GM12878 (cell line): ENCODE data around the gene PMPCA. TPM values are rescaled to one million over a fixed set of nuclear protein-coding genes. Genes with fewer than 3 reads are reported as not detected.

Experiments
- ATAC-seq: fragments of 200-7000 bp; cut with Tn5 transposase; 3 replicates; pipeline ENCODE4 v1.9.1; 2020; ENCODE audit warnings: mild to moderate bottlenecking, moderate library complexity
- BruUV-seq: library from RNA; stranded (reverse); fragments of 400-500 nt; replicated peaks from 2 replicates; lab custom pipeline; 2021; lab: Mats Ljungman, UMichigan
- CTCF ChIA-PET: fragments of 300-600 bp; sonication (Branson Sonifier 250); formaldehyde crosslinking; extraction: SDS; loops from one replicate; lab custom pipeline; 2021; ENCODE audit warnings: inconsistent platforms; lab: Yijun Ruan, JAX
- POLR2A ChIA-PET: fragments of 350-600 bp; formaldehyde crosslinking; extraction: SDS; loops from one replicate; lab custom pipeline; 2021; ENCODE audit warnings: inconsistent platforms; lab: Charles Lee
- RAD21 ChIA-PET: fragments of 300-600 bp; sonication (Branson Sonifier 250); formaldehyde crosslinking; loops from one replicate; lab custom pipeline; 2023; ENCODE audit warnings: antibody characterized with exemption; ENCODE audit not compliant: unreplicated experiment; lab: Charles Lee
- SMC1A ChIA-PET: fragments of 300-600 bp; sonication (Branson Sonifier 250); formaldehyde crosslinking; loops from one replicate; lab custom pipeline; 2023; ENCODE audit not compliant: unreplicated experiment, uncharacterized antibody; lab: Charles Lee
- DNase-seq: peaks from one replicate; pipeline ENCODE4 v3.0.0-alpha.2; 2011; ENCODE audit warnings: low read depth, low spot score
- FAIRE-seq: peaks from 3 replicates; lab custom pipeline; 2011; peaks lifted over from hg19 to GRCh38; lab: Jason Lieb, UNC
- H2AFZ ChIP-seq: 2 replicates; pipeline ENCODE4 v1.6.0; 2011; ENCODE audit warnings: low read depth, low read length, control low read depth; ENCODE audit not compliant: control insufficient read depth
- H3K27ac ChIP-seq: 2 replicates; pipeline ENCODE4 v1.5.1; 2011; ENCODE audit warnings: control low read depth; ENCODE audit not compliant: control insufficient read depth, insufficient read depth
- H3K27me3 ChIP-seq, 2 experiments: replicated peaks in 1 of 2; 2 replicates each; pipeline versions ENCODE4 v1.6.0 to v1.6.1; 2011; ENCODE audit warnings: low read length in 1 of 2; ENCODE audit not compliant: control insufficient read depth in 2 of 2, insufficient read depth in 2 of 2
- H3K36me3 ChIP-seq, 2 experiments: 2 replicates each; pipeline ENCODE4 v1.5.1; 2011; ENCODE audit warnings: low read length in 1 of 2; ENCODE audit not compliant: control insufficient read depth in 2 of 2, insufficient read depth in 2 of 2
- H3K4me1 ChIP-seq: 2 replicates; pipeline ENCODE4 v1.6.1; 2011; ENCODE audit warnings: mild to moderate bottlenecking, low read length, moderate library complexity, mixed read lengths; ENCODE audit not compliant: control insufficient read depth, insufficient read depth
- H3K4me2 ChIP-seq: 2 replicates; pipeline ENCODE4 v1.6.0; 2011; ENCODE audit warnings: control low read depth; ENCODE audit not compliant: control insufficient read depth, insufficient read depth
- H3K4me3 ChIP-seq: fragments of 200-600 bp; sonication (generic); 2 replicates; pipeline ENCODE4 v1.5.1; 2016
- H3K79me2 ChIP-seq: 2 replicates; pipeline ENCODE4 v1.6.0; 2011; ENCODE audit warnings: low read length; ENCODE audit not compliant: control insufficient read depth, insufficient read depth
- H3K9ac ChIP-seq: 2 replicates; pipeline ENCODE4 v1.8.0; 2011; ENCODE audit warnings: low read length, control low read depth, mixed read lengths; ENCODE audit not compliant: control insufficient read depth, insufficient read depth
- H3K9me3 ChIP-seq: replicated peaks from 3 replicates; pipeline ENCODE4 v1.5.1; 2011; ENCODE audit warnings: mild to moderate bottlenecking, low read length; ENCODE audit not compliant: control insufficient read depth, insufficient read depth
- H4K20me1 ChIP-seq: 2 replicates; pipeline ENCODE4 v1.6.0; 2011; ENCODE audit not compliant: control insufficient read depth, insufficient read depth
- CEBPB ChIP-seq, 2 experiments: fragments of 150-350 bp in 1 of 2; IDR thresholded peaks; 2 replicates each; pipeline ENCODE4 v1.6.1; 2012 to 2014; ENCODE audit warnings: low read depth in 2 of 2, low read length in 2 of 2, borderline replicate concordance in 1 of 2, inconsistent platforms in 1 of 2
- CHD4 ChIP-seq: fragments of 200-600 bp; sonication (generic); IDR thresholded peaks from 2 replicates; pipeline ENCODE4 v1.6.1; 2016; ENCODE audit warnings: mild to moderate bottlenecking
- E4F1 ChIP-seq: fragments of 450-650 bp; IDR thresholded peaks from 2 replicates; pipeline ENCODE4 v1.6.1; 2018; ENCODE audit warnings: borderline replicate concordance, mild to moderate bottlenecking; ENCODE audit not compliant: partially characterized antibody
- PAX5 ChIP-seq: IDR thresholded peaks from 2 replicates; pipeline ENCODE4 v1.6.1; 2011; ENCODE audit warnings: low read depth, low read length, borderline replicate concordance
- SIN3A ChIP-seq: IDR thresholded peaks from 2 replicates; pipeline ENCODE4 v1.6.1; 2012; ENCODE audit warnings: low read depth, low read length, improper control_type of control experiment
- SMAD5 ChIP-seq: IDR thresholded peaks from 2 replicates; pipeline ENCODE4 v1.6.1; 2016; ENCODE audit warnings: antibody characterized with exemption, low read depth
- USF2 ChIP-seq: IDR thresholded peaks from 2 replicates; pipeline ENCODE4 v1.6.1; 2011; ENCODE audit warnings: low read depth, low read length, improper control_type of control experiment, borderline replicate concordance
- YY1 ChIP-seq: IDR thresholded peaks from 2 replicates; pipeline ENCODE4 v1.6.1; 2011; ENCODE audit warnings: low read depth, mild to moderate bottlenecking, low read length
- ZNF217 ChIP-seq: fragments of 450-650 bp; IDR thresholded peaks from 2 replicates; pipeline ENCODE4 v1.6.1; 2017; ENCODE audit warnings: antibody characterized with exemption, mild to moderate bottlenecking
- ZNF24 ChIP-seq: fragments of 450-650 bp; IDR thresholded peaks from 2 replicates; pipeline ENCODE4 v1.6.1; 2017; ENCODE audit warnings: antibody characterized with exemption, mild to moderate bottlenecking
- ZZZ3 ChIP-seq: IDR thresholded peaks from 2 replicates; pipeline ENCODE4 v1.6.1; 2011; ENCODE audit warnings: low read depth; ENCODE audit not compliant: control insufficient read depth, insufficient read length
- WGBS: methylation state at CpG from one replicate; pipeline ENCODE4 v1.1.6; 2016; ENCODE audit warnings: low lambda C conversion rate; ENCODE audit not compliant: insufficient replicate concordance, insufficient coverage; ENCODE audit errors: missing lambda C conversion rate; 5-methylcytosine and 5-hydroxymethylcytosine counted together
- in situ Hi-C: fragments of 300-500 bp; cut with MboI; formaldehyde crosslinking; loops from 9 replicates; pipeline ENCODE4 v1.14.3; 2018; ENCODE audit warnings: mixed read lengths
- intact Hi-C: fragments of 100-400 bp; cut with micrococcal nuclease; formaldehyde crosslinking; loops from one replicate; pipeline ENCODE4 v1.14.2; 2022; ENCODE audit not compliant: unreplicated experiment
- polyA plus RNA-seq, 11 experiments: library from polyadenylated mRNA; depleted of rRNA in 4 of 11; unstranded in 6 of 11; stranded (reverse) in 5 of 11; fragments of >200 nt; fragmentation: Nextera tagmentation in 4 of 11; fragmentation: Illumina TruSeq in 1 of 11; extraction: Ambion mirVana in 4 of 11; extraction: Trizol in 1 of 11; gene quantifications; 1 replicate in 1 of 11; 2 replicates in 10 of 11; pipeline versions ENCODE4 v1.2.1 to v1.2.3, GENCODE V29; 2011 to 2016; ENCODE audit warnings: inconsistent platforms in 2 of 11, missing spikeins in 2 of 11, low read depth in 1 of 11
- total RNA-seq, 4 experiments: library from RNA; depleted of rRNA in 3 of 4; stranded (reverse); fragments of >200 nt in 3 of 4; fragmentation: Illumina TruSeq in 1 of 4; extraction: Trizol in 1 of 4; gene quantifications; 2 replicates each; pipeline versions ENCODE4 v1.2.1 to v1.2.3, GENCODE V29; 2013 to 2021
- TF ChIP-seq, protein P1 (sequence below): fragments of 450-650 bp; formaldehyde crosslinking; IDR thresholded peaks from 2 replicates; pipeline ENCODE4 v1.4.0; 2020; ENCODE audit warnings: mild to moderate bottlenecking, moderate library complexity
- TF ChIP-seq, protein P2 (sequence below): fragments of 450-650 bp; formaldehyde crosslinking; IDR thresholded peaks from 2 replicates; pipeline ENCODE4 v1.5.0; 2022; ENCODE audit warnings: mild to moderate bottlenecking, missing genetic modification characterization
- TF ChIP-seq, protein P3 (sequence below): IDR thresholded peaks from 2 replicates; pipeline ENCODE4 v1.6.1; 2011; ENCODE audit warnings: low read depth, mild to moderate bottlenecking, low read length, moderate library complexity, borderline replicate concordance; ENCODE audit errors: extremely low read depth

PMPCA gene
- total and polyA plus RNA-seq, 10 of the 15 experiments (the other 5 are each of a cell fraction or from before 2014, with no cell fraction given): 8.1 to 137 (median 75.7) TPM

GRCh38 chr9:136443687-136444086 lies 33.2 kb downstream of the PMPCA start:
- ChIA-PET SMC1A (no interaction called here), POLR2A (no interaction called here), CTCF (interaction anchor here (1.2 kb wide), 1 partner anchor 80 kb away, joined by 3 read pairs; the partner anchor contains the start of gene DNLZ), RAD21 (no interaction called here)
- H3K79me2 ChIP-seq: peaks cover 9% of the 10 kb centered on the region
- no TSS peak for BruUV-seq
- H2AFZ ChIP-seq: no peak overlapping the region
- intact Hi-C loops: no loop called here
- in situ Hi-C loops: no loop called here
- no peak overlapping the region for H3K27ac ChIP-seq
- no peaks in the 10 kb centered on the region for H3K9me3 ChIP-seq
- no peak overlapping the region for H3K4me3 ChIP-seq
- WGBS: 83% methylated on average over 7 of the region's 7 CpGs
- no peak for FAIRE-seq
- H3K4me1 ChIP-seq: no peaks in the 10 kb centered on the region
- peaks cover 23 to 25% of the 10 kb centered on the region in 2 experiments for H3K36me3 ChIP-seq
- no peaks in the 10 kb centered on the region for H3K27me3 ChIP-seq
- no peak overlapping the region for H3K9ac ChIP-seq
- no peak for ATAC-seq
- DNase-seq: no peak
- no peaks in the 10 kb centered on the region; the same call in 1 of the 2 replicates for H4K20me1 ChIP-seq
- no peak overlapping the region for H3K4me2 ChIP-seq
- TF ChIP-seq, protein P1, sequence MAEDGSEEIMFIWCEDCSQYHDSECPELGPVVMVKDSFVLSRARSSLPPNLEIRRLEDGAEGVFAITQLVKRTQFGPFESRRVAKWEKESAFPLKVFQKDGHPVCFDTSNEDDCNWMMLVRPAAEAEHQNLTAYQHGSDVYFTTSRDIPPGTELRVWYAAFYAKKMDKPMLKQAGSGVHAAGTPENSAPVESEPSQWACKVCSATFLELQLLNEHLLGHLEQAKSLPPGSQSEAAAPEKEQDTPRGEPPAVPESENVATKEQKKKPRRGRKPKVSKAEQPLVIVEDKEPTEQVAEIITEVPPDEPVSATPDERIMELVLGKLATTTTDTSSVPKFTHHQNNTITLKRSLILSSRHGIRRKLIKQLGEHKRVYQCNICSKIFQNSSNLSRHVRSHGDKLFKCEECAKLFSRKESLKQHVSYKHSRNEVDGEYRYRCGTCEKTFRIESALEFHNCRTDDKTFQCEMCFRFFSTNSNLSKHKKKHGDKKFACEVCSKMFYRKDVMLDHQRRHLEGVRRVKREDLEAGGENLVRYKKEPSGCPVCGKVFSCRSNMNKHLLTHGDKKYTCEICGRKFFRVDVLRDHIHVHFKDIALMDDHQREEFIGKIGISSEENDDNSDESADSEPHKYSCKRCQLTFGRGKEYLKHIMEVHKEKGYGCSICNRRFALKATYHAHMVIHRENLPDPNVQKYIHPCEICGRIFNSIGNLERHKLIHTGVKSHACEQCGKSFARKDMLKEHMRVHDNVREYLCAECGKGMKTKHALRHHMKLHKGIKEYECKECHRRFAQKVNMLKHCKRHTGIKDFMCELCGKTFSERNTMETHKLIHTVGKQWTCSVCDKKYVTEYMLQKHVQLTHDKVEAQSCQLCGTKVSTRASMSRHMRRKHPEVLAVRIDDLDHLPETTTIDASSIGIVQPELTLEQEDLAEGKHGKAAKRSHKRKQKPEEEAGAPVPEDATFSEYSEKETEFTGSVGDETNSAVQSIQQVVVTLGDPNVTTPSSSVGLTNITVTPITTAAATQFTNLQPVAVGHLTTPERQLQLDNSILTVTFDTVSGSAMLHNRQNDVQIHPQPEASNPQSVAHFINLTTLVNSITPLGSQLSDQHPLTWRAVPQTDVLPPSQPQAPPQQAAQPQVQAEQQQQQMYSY (CRISPR knock-in tag): no peak
- TF ChIP-seq CEBPB (IDR thresholded peaks at IDR 0.05; ENCODE audit: borderline replicate concordance in 1 of 2, low read depth in 2 of 2, low read length in 2 of 2) (no peak), ZNF217 (no peak), ZNF24 (no peak), PAX5 (no peak), E4F1 (no peak), YY1 (no peak), CHD4 (no peak), SIN3A (no peak), ZZZ3 (no peak), USF2 (no peak), SMAD5 (no peak)
- TF ChIP-seq, protein P2, sequence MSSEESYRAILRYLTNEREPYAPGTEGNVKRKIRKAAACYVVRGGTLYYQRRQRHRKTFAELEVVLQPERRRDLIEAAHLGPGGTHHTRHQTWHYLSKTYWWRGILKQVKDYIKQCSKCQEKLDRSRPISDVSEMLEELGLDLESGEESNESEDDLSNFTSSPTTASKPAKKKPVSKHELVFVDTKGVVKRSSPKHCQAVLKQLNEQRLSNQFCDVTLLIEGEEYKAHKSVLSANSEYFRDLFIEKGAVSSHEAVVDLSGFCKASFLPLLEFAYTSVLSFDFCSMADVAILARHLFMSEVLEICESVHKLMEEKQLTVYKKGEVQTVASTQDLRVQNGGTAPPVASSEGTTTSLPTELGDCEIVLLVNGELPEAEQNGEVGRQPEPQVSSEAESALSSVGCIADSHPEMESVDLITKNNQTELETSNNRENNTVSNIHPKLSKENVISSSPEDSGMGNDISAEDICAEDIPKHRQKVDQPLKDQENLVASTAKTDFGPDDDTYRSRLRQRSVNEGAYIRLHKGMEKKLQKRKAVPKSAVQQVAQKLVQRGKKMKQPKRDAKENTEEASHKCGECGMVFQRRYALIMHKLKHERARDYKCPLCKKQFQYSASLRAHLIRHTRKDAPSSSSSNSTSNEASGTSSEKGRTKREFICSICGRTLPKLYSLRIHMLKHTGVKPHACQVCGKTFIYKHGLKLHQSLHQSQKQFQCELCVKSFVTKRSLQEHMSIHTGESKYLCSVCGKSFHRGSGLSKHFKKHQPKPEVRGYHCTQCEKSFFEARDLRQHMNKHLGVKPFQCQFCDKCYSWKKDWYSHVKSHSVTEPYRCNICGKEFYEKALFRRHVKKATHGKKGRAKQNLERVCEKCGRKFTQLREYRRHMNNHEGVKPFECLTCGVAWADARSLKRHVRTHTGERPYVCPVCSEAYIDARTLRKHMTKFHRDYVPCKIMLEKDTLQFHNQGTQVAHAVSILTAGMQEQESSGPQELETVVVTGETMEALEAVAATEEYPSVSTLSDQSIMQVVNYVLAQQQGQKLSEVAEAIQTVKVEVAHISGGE (CRISPR knock-in tag): no peak
- TF ChIP-seq, protein P3, sequence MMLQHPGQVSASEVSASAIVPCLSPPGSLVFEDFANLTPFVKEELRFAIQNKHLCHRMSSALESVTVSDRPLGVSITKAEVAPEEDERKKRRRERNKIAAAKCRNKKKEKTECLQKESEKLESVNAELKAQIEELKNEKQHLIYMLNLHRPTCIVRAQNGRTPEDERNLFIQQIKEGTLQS: no peak
